Measurements from ENCODE around the gene TMEM108. TPM values are rescaled to one million over a fixed set of nuclear protein-coding genes. Genes with fewer than 3 reads are reported as not detected.

Gene TMEM108
- total RNA-seq, 6 experiments from 2014 or later = not detected

DNA sequence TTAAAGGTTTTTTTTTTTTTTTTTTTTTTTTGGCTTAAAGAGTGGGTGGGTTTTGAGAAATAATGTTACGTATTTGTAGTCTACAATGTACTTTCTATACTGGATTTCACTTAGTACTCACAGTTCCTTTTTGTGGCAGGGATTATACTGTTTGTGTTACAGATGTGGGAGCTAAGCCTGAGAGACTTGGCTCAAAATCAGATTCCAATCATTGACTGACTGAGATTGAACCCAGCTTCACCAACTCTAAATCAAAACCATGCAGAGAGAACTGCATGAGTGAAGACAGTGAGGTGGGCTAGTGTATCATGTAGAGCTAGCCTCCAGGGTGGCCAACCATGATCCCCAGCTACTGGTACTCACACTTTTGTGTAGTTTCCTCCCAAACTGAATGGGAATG, 68.0 kb downstream of the TMEM108 start:
- Mint-ChIP-seq H3K4me3 (no peak overlapping the region), H3K27ac (no peak overlapping the region), H3K4me1 (ENCODE audit: low read depth) (no peaks in the 10 kb centered on the region)

DNA sequence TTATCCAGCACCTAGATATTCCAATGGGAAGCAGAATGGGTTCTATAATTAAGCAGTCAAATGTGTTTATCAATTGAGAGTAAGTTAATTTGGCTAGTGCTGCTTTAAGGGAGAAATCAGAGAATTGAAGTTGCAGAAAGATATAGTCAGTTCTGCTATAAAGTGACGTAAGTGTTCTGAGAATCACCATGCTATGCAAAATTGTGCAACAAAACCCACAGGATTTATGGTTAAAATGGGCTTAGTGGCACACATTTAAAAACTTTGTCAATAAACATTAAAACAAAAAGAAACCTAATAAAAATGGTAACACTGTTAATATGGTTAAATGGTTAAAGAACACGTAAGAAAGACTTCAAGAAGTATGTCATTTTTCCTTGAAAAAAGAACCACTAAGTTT, 74.5 kb downstream of the TMEM108 start:
- H3K27ac Mint-ChIP-seq = no peak overlapping the region
- H3K9me3 Mint-ChIP-seq = no peaks in the 10 kb centered on the region
- no peak overlapping the region for H3K4me3 Mint-ChIP-seq
- no peak for DNase-seq
- H3K27me3 Mint-ChIP-seq (ENCODE audit: insufficient read depth) = no peaks in the 10 kb centered on the region
- TF ChIP-seq, protein P1, sequence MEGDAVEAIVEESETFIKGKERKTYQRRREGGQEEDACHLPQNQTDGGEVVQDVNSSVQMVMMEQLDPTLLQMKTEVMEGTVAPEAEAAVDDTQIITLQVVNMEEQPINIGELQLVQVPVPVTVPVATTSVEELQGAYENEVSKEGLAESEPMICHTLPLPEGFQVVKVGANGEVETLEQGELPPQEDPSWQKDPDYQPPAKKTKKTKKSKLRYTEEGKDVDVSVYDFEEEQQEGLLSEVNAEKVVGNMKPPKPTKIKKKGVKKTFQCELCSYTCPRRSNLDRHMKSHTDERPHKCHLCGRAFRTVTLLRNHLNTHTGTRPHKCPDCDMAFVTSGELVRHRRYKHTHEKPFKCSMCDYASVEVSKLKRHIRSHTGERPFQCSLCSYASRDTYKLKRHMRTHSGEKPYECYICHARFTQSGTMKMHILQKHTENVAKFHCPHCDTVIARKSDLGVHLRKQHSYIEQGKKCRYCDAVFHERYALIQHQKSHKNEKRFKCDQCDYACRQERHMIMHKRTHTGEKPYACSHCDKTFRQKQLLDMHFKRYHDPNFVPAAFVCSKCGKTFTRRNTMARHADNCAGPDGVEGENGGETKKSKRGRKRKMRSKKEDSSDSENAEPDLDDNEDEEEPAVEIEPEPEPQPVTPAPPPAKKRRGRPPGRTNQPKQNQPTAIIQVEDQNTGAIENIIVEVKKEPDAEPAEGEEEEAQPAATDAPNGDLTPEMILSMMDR (IDR thresholded peaks at IDR 0.05) = no peak
- no peaks in the 10 kb centered on the region for H3K4me1 Mint-ChIP-seq (ENCODE audit: low read depth)
- H3K36me3 Mint-ChIP-seq (ENCODE audit: low read depth) = no peaks in the 10 kb centered on the region

More for the DNA sequence above, 68.0 kb downstream of the TMEM108 start:
- Mint-ChIP-seq H3K36me3 (ENCODE audit: low read depth) (no peaks in the 10 kb centered on the region), H3K27me3 (ENCODE audit: insufficient read depth) (no peaks in the 10 kb centered on the region), H3K9me3 (peaks cover 12% of the 10 kb centered on the region)
- TF ChIP-seq, protein P1 (IDR thresholded peaks at IDR 0.05) = no peak
- DNase-seq = no peak

DNA sequence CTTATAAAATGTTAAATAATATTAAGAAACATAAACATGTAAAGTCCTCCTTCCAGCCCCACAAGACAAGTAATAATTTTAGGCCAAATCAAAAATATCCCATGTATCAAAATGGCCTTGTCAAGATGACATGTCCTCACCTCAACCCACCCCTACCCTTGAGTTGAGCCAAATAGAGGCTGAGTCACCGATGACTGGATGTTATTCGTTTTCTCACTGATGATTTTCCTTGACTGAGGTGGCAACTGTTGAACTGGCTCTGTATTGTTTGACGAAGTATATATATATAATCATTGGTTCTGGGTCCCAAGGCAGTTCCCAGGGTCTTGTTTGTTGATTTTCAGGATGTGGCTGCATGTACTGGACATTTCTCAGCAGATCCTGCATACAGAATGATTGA, 75.3 kb downstream of the TMEM108 start:
- Mint-ChIP-seq H3K36me3 (ENCODE audit: low read depth) (no peaks in the 10 kb centered on the region), H3K4me3 (no peak overlapping the region), H3K9me3 (no peaks in the 10 kb centered on the region), H3K27me3 (ENCODE audit: insufficient read depth) (no peaks in the 10 kb centered on the region), H3K4me1 (ENCODE audit: low read depth) (no peaks in the 10 kb centered on the region), H3K27ac (no peak overlapping the region)
- no peak for DNase-seq
- TF ChIP-seq, protein P1 (IDR thresholded peaks at IDR 0.05) = no peak

DNA sequence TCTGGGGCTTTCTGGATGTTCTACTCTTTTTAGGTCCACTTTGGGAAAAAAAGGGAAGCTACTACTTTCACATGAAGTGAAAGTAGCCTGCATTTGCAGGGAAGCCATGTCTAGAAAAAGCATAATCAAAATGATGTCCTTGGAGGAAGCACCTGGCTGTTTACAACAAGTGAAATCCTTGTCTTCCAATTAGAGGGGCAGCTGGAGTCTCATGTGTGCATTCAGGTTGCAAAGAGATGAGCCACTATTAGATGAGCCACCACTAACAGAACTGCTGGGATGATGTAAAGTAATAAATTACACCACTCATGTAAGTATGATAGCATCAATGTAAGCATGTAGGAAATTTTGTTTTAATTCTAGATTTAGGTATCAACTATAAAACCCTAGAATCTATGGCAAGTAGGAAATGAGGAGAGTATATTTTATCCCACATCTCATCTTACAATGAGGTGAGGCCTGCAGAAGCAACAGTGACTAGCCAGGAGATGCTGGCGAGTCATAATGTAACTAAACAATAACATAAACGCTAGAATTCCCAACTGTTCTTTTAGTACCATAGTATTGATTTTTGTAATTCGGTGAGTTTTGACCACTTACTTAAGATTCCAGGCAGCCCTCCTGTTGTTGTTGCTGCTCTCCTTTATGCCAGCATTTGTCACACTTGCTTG, 75.9 kb downstream of the TMEM108 start:
- no peaks in the 10 kb centered on the region for H3K36me3 Mint-ChIP-seq (ENCODE audit: low read depth)
- H3K4me3 Mint-ChIP-seq = no peak overlapping the region
- no peaks in the 10 kb centered on the region for H3K27me3 Mint-ChIP-seq (ENCODE audit: insufficient read depth)
- no peak for DNase-seq
- no peaks in the 10 kb centered on the region for H3K9me3 Mint-ChIP-seq
- no peaks in the 10 kb centered on the region for H3K4me1 Mint-ChIP-seq (ENCODE audit: low read depth)
- TF ChIP-seq, protein P1 (IDR thresholded peaks at IDR 0.05) = no peak
- no peak overlapping the region for H3K27ac Mint-ChIP-seq

- TF ChIP-seq, protein P1 (IDR thresholded peaks at IDR 0.05) = no peak
- no peaks in the 10 kb centered on the region for H3K27me3 Mint-ChIP-seq (ENCODE audit: insufficient read depth)
- no peak overlapping the region for H3K27ac Mint-ChIP-seq
- no peaks in the 10 kb centered on the region for H3K4me1 Mint-ChIP-seq (ENCODE audit: low read depth)
- no peaks in the 10 kb centered on the region for H3K9me3 Mint-ChIP-seq
- no peaks in the 10 kb centered on the region for H3K36me3 Mint-ChIP-seq (ENCODE audit: low read depth)
- H3K4me3 Mint-ChIP-seq = no peak overlapping the region
- no peak for DNase-seq
Measured at GRCh38 chr3:133115176-133115575, 77.0 kb downstream of the TMEM108 start.

Data from HFFc6 (cell line).